Tibial artery (tissue), 4 donors: ENCODE measurements around the gene PPM1E.

Source experiments
- DNase-seq, 2 donors: peaks; one replicate each; pipeline ENCODE4 v3.0.0-alpha.2; 2019
- H3K27ac ChIP-seq, 2 donors: fragments of 200-600 bp; sonication (generic) in 1 of 2; 1 replicate in 1 of 2; 2 replicates in 1 of 2; pipeline ENCODE4 v1.5.1; 2018 to 2019; ENCODE audit warnings: mild to moderate bottlenecking in 1 of 2
- H3K27me3 ChIP-seq, 2 donors: fragments of 200-600 bp; sonication (generic) in 1 of 2; one replicate each; pipeline versions ENCODE4 v1.5.1 to v1.6.0; 2016 to 2019
- H3K36me3 ChIP-seq, 3 donors: fragments of 200-600 bp; sonication (generic) in 2 of 3; one replicate each; pipeline ENCODE4 v1.5.1; 2016 to 2019; ENCODE audit warnings: mild to moderate bottlenecking in 2 of 3
- H3K4me1 ChIP-seq, 4 donors: fragments of 200-600 bp; sonication (generic) in 2 of 4; 1 replicate in 3 of 4; 2 replicates in 1 of 4; pipeline ENCODE4 v1.5.1; 2016 to 2019
- H3K4me3 ChIP-seq, 2 donors: fragments of 200-600 bp; sonication (generic) in 1 of 2; 1 replicate in 1 of 2; 2 replicates in 1 of 2; pipeline ENCODE4 v1.5.1; 2018 to 2019; ENCODE audit warnings: mild to moderate bottlenecking in 2 of 2
- H3K9me3 ChIP-seq, 3 donors: fragments of 200-600 bp; sonication (generic) in 1 of 3; one replicate each; pipeline ENCODE4 v1.5.1; 2016 to 2019
- intact Hi-C: fragments of 100-400 bp; cut with DNase I; formaldehyde crosslinking; loops from one replicate; pipeline ENCODE4 v1.15.0; 2023; ENCODE audit warnings: low total_unique reads
- TF ChIP-seq, protein P1 (sequence below), 2 experiments: fragments of 200-600 bp in 1 of 2; fragments of 450-650 bp in 1 of 2; IDR thresholded peaks; one replicate each; pipeline ENCODE4 v1.5.1; 2017 to 2019; ENCODE audit warnings: antibody characterized with exemption in 2 of 2, mild to moderate bottlenecking in 1 of 2, moderate library complexity in 1 of 2

PPM1E gene

DNA sequence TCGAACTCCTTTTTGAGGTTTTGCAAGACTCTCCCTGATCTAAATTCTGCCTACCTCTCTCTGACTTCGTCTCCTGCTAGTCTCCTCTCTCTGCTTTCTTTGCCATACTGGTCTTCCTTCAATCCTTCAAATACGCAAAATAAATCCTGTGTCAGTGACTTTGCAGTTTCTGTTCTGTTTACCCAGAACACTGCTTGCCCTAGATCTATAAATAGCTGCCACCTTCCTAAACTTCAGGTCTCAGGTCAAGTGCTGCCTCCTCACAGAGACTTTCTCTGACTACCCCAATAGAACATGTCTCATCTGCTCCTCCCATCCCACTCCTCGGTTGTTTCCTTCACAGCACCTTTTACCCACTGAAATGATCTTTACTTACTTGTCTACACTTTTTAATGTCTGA is 272.1 kb downstream of the PPM1E start:
- DNase-seq, result no peak
- Histone ChIP-seq H3K9me3 (no peaks in the 10 kb centered on the region), H3K27ac (peak overlapping the region; percentile 9 to 41), H3K27me3 (no peaks in the 10 kb centered on the region), H3K4me3 (no peak overlapping the region), H3K4me1 (peaks cover 0 to 12% (median 0%) of the 10 kb centered on the region in 4 donors), H3K36me3 (peaks cover 0 to 19% (median 16%) of the 10 kb centered on the region in 3 donors)
- intact Hi-C loops, result no loop called here
- TF ChIP-seq, protein P1, sequence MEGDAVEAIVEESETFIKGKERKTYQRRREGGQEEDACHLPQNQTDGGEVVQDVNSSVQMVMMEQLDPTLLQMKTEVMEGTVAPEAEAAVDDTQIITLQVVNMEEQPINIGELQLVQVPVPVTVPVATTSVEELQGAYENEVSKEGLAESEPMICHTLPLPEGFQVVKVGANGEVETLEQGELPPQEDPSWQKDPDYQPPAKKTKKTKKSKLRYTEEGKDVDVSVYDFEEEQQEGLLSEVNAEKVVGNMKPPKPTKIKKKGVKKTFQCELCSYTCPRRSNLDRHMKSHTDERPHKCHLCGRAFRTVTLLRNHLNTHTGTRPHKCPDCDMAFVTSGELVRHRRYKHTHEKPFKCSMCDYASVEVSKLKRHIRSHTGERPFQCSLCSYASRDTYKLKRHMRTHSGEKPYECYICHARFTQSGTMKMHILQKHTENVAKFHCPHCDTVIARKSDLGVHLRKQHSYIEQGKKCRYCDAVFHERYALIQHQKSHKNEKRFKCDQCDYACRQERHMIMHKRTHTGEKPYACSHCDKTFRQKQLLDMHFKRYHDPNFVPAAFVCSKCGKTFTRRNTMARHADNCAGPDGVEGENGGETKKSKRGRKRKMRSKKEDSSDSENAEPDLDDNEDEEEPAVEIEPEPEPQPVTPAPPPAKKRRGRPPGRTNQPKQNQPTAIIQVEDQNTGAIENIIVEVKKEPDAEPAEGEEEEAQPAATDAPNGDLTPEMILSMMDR (IDR thresholded peaks at IDR 0.05), result no peak

DNA sequence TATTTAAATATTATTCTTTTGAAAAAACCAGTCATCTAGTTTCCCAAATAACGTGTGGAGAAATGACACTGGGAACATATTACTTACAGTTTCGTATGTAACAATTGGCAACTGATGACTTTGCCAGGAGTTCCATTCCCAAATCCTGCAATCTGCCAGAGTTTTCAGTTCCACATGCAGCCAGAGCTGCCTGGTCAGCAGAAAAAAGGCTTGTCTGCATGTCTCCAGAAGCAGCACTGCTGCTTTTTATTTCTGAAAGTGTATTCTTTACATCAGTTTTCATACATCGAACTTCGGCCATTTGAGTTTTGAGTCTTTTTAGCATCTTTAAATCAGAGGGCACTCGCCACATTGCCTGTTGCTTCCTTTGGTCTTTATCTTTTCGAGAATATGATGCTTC is 272.7 kb downstream of the PPM1E start:
- intact Hi-C loops, result no loop called here
- DNase-seq, result no peak
- Histone ChIP-seq H3K9me3 (no peaks in the 10 kb centered on the region), H3K36me3 (peaks cover 3 to 19% (median 16%) of the 10 kb centered on the region in 3 donors), H3K27me3 (no peaks in the 10 kb centered on the region), H3K4me3 (no peak overlapping the region), H3K27ac (no peak overlapping the region), H3K4me1 (peaks cover 0 to 12% (median 0%) of the 10 kb centered on the region in 4 donors)
- TF ChIP-seq, protein P1 (IDR thresholded peaks at IDR 0.05), result no peak

DNA sequence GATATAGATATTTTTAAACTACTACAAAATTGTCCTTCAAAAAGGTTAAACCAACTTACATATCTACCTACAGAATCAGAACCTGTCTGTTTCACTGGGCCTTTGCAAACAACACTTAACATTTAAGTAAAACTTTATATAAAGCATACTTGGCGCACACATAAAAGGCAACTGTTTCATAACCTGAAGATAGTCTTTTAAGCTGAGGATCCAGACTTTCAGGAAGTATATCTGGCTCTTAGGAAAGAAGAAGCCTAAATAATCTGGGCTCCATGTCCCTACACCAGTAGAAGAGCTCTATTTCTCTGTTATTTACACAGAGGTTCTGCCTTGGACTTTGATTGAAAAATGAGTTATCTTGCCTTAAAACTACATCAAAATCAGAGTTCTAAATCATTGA is 275.2 kb downstream of the PPM1E start:
- H3K27ac ChIP-seq, result no peak overlapping the region
- intact Hi-C loops, result no loop called here
- H3K4me3 ChIP-seq, result no peak overlapping the region
- H3K4me1 ChIP-seq, result peaks cover 0 to 12% (median 0%) of the 10 kb centered on the region in 4 donors
- TF ChIP-seq, protein P1 (IDR thresholded peaks at IDR 0.05), result no peak
- no peak for DNase-seq
- H3K27me3 ChIP-seq, result no peaks in the 10 kb centered on the region
- peaks cover 20 to 25% (median 23%) of the 10 kb centered on the region in 3 donors for H3K36me3 ChIP-seq
- H3K9me3 ChIP-seq, result no peaks in the 10 kb centered on the region
